Measurements from ENCODE around the gene WWOX. TPM values are rescaled to one million over a fixed set of nuclear protein-coding genes. Genes with fewer than 3 reads are reported as not detected.

Gene WWOX
- total RNA-seq, 1 donor from 2014 or later, result 43.2 TPM

GRCh38 chr16:78592111-78592510 is 492.7 kb downstream of the WWOX start:
- H3K9me3 Mint-ChIP-seq (ENCODE audit: low read depth), result no peaks in the 10 kb centered on the region
- no peak overlapping the region for H3K4me3 Mint-ChIP-seq (ENCODE audit: low read depth)
- H3K4me1 Mint-ChIP-seq (ENCODE audit: low read depth), result peaks cover 26% of the 10 kb centered on the region
- no peak for DNase-seq (ENCODE audit: low spot score, unreplicated experiment)
- no peaks in the 10 kb centered on the region for H3K27me3 Mint-ChIP-seq
- TF ChIP-seq, protein P1, sequence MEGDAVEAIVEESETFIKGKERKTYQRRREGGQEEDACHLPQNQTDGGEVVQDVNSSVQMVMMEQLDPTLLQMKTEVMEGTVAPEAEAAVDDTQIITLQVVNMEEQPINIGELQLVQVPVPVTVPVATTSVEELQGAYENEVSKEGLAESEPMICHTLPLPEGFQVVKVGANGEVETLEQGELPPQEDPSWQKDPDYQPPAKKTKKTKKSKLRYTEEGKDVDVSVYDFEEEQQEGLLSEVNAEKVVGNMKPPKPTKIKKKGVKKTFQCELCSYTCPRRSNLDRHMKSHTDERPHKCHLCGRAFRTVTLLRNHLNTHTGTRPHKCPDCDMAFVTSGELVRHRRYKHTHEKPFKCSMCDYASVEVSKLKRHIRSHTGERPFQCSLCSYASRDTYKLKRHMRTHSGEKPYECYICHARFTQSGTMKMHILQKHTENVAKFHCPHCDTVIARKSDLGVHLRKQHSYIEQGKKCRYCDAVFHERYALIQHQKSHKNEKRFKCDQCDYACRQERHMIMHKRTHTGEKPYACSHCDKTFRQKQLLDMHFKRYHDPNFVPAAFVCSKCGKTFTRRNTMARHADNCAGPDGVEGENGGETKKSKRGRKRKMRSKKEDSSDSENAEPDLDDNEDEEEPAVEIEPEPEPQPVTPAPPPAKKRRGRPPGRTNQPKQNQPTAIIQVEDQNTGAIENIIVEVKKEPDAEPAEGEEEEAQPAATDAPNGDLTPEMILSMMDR (IDR thresholded peaks at IDR 0.05; ENCODE audit: unreplicated experiment), result no peak
- no peaks in the 10 kb centered on the region for H3K36me3 Mint-ChIP-seq (ENCODE audit: insufficient read depth)
- no peak overlapping the region for H3K27ac Mint-ChIP-seq

- no peaks in the 10 kb centered on the region for H3K9me3 Mint-ChIP-seq (ENCODE audit: low read depth)
- H3K27ac Mint-ChIP-seq, result no peak overlapping the region
- no peak for DNase-seq (ENCODE audit: low spot score, unreplicated experiment)
- no peak overlapping the region for H3K4me3 Mint-ChIP-seq (ENCODE audit: low read depth)
- H3K4me1 Mint-ChIP-seq (ENCODE audit: low read depth), result peaks cover 23% of the 10 kb centered on the region
- no peaks in the 10 kb centered on the region for H3K27me3 Mint-ChIP-seq
- TF ChIP-seq, protein P1 (IDR thresholded peaks at IDR 0.05; ENCODE audit: unreplicated experiment), result no peak
- no peaks in the 10 kb centered on the region for H3K36me3 Mint-ChIP-seq (ENCODE audit: insufficient read depth)
These were observed 493.9 kb downstream of the WWOX start for GRCh38 chr16:78593352-78593751.

DNA sequence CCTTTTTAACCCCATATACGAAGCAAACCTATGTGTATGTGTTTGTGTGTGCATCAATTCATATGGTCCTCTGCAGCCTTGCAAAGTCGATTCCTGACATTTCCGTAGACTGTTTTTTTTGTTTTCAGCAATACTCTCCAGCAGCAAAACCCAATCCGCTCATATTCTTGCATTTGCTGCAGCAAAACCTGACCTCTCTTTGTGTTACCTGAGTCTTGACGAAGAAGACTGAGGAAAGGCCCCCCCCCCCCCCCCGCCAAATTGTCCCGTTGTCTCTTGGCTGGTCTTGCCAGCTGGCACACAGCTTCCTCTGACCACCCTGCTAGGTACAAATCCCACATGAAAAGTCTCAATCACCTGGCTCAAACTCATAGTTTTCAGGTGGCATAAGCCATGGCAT is 494.7 kb downstream of the WWOX start:
- Mint-ChIP-seq H3K27me3 (no peaks in the 10 kb centered on the region), H3K4me3 (ENCODE audit: low read depth) (no peak overlapping the region)

GRCh38 chr16:78596348-78596995 is 497.0 kb downstream of the WWOX start:
- H3K27ac Mint-ChIP-seq, result no peak overlapping the region
- H3K27me3 Mint-ChIP-seq, result no peaks in the 10 kb centered on the region
- no peak overlapping the region for H3K4me3 Mint-ChIP-seq (ENCODE audit: low read depth)
- no peaks in the 10 kb centered on the region for H3K36me3 Mint-ChIP-seq (ENCODE audit: insufficient read depth)
- no peak for DNase-seq (ENCODE audit: low spot score, unreplicated experiment)
- TF ChIP-seq, protein P1 (IDR thresholded peaks at IDR 0.05; ENCODE audit: unreplicated experiment), result no peak
- H3K9me3 Mint-ChIP-seq (ENCODE audit: low read depth), result no peaks in the 10 kb centered on the region
- H3K4me1 Mint-ChIP-seq (ENCODE audit: low read depth), result peaks cover 17% of the 10 kb centered on the region

More for the DNA sequence above, 494.7 kb downstream of the WWOX start:
- Mint-ChIP-seq H3K27ac (no peak overlapping the region), H3K9me3 (ENCODE audit: low read depth) (no peaks in the 10 kb centered on the region), H3K36me3 (ENCODE audit: insufficient read depth) (no peaks in the 10 kb centered on the region), H3K4me1 (ENCODE audit: low read depth) (peaks cover 23% of the 10 kb centered on the region)
- TF ChIP-seq, protein P1 (IDR thresholded peaks at IDR 0.05; ENCODE audit: unreplicated experiment), result no peak
- DNase-seq (ENCODE audit: low spot score, unreplicated experiment), result no peak

DNA sequence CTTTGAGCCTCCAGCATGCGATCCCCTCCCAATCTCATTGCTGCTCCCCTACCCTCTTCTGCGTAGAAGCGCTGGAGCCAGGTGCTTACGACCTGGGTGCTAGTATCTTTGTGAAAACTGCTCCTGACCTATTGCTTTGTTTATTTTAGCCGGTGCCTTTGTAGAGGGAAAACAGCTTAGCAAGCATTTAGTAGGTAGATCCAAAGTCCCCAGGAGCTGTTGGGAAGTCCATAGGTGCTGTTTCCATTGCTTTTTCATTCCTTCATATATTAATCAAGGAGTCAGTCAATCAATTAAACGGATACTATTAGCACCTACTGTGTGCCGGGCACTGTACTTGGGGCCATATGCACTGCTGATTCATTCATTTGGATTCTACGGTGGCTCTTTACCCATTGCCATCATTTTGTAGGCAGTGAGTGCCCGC is 497.6 kb downstream of the WWOX start:
- DNase-seq (ENCODE audit: low spot score, unreplicated experiment), result no peak
- no peak overlapping the region for H3K4me3 Mint-ChIP-seq (ENCODE audit: low read depth)
- TF ChIP-seq, protein P1 (IDR thresholded peaks at IDR 0.05; ENCODE audit: unreplicated experiment), result no peak
- H3K36me3 Mint-ChIP-seq (ENCODE audit: insufficient read depth), result no peaks in the 10 kb centered on the region
- H3K27me3 Mint-ChIP-seq, result no peaks in the 10 kb centered on the region
- H3K27ac Mint-ChIP-seq, result no peak overlapping the region
- peaks cover 12% of the 10 kb centered on the region for H3K4me1 Mint-ChIP-seq (ENCODE audit: low read depth)
- no peaks in the 10 kb centered on the region for H3K9me3 Mint-ChIP-seq (ENCODE audit: low read depth)
